Endometrial microvascular endothelial cells (primary cell): Measurements from ENCODE around the gene SLC32A1. TPM values are rescaled to one million over a fixed set of nuclear protein-coding genes. Genes with fewer than 3 reads are reported as not detected.

ENCODE experiments used
- in situ Hi-C: cut with HindIII; loops from 2 replicates; pipeline ENCODE4 v1.10.0; 2017; ENCODE audit warnings: low sequenced_read_pairs, low pct_unique_long_range_greater_than_20kb; ENCODE audit errors: inconsistent ontology term
- total RNA-seq: library from RNA; depleted of rRNA; stranded (reverse); fragments of >200 nt; gene quantifications from one replicate; pipeline ENCODE4 v1.2.3, GENCODE V29; 2015; ENCODE audit errors: inconsistent ontology term

Gene SLC32A1
- total RNA-seq, result not detected

GRCh38 chr20:38723848-38724625 is at the start of gene SLC32A1:
Gene SLC32A1, plus strand, starts transcription at chr20:38724486. Its CDS starts 239 bp downstream, at chr20:38724725.
- in situ Hi-C loops, result no loop called here

- in situ Hi-C loops, result no loop called here
Observed at GRCh38 chr20:38674765-38675133, 49.5 kb upstream of the SLC32A1 start.

GRCh38 chr20:38676576-38676975 is 47.7 kb upstream of the SLC32A1 start:
- in situ Hi-C loops, result no loop called here

- in situ Hi-C loops, result no loop called here
Observed at GRCh38 chr20:38680500-38681306, 43.6 kb upstream of the SLC32A1 start.

GRCh38 chr20:38685271-38685670 is 39.0 kb upstream of the SLC32A1 start:
- in situ Hi-C loops, result no loop called here

- in situ Hi-C loops, result no loop called here
Observed at GRCh38 chr20:38685853-38686473, 38.3 kb upstream of the SLC32A1 start.

- in situ Hi-C loops, result no loop called here
Observed at GRCh38 chr20:38692436-38693411, 31.6 kb upstream of the SLC32A1 start.

GRCh38 chr20:38697306-38697705 is 27.0 kb upstream of the SLC32A1 start:
- in situ Hi-C loops, result no loop called here

- in situ Hi-C loops, result no loop called here
Observed at GRCh38 chr20:38698541-38698940, 25.7 kb upstream of the SLC32A1 start.

GRCh38 chr20:38700141-38700540 is 24.1 kb upstream of the SLC32A1 start:
- in situ Hi-C loops, result no loop called here

GRCh38 chr20:38700926-38701325 is 23.4 kb upstream of the SLC32A1 start:
- in situ Hi-C loops, result no loop called here

- in situ Hi-C loops, result no loop called here
Observed at GRCh38 chr20:38703526-38703925, 20.8 kb upstream of the SLC32A1 start.

GRCh38 chr20:38704136-38704535 is 20.1 kb upstream of the SLC32A1 start:
- in situ Hi-C loops, result no loop called here

- in situ Hi-C loops, result no loop called here
Observed at GRCh38 chr20:38706509-38706908, 17.8 kb upstream of the SLC32A1 start.

GRCh38 chr20:38714308-38714707 is 10.0 kb upstream of the SLC32A1 start:
- in situ Hi-C loops, result no loop called here

GRCh38 chr20:38715646-38716045 is 8.6 kb upstream of the SLC32A1 start:
- in situ Hi-C loops, result no loop called here

- in situ Hi-C loops, result no loop called here
Observed at GRCh38 chr20:38722683-38723016, 1.6 kb upstream of the SLC32A1 start.

GRCh38 chr20:38723017-38723847 is 1.1 kb upstream of the SLC32A1 start:
- in situ Hi-C loops, result no loop called here
